Kidney capillary endothelial cell (primary cell): ENCODE results near the gene PDE11A.
A peak's percentile ranks its signal among the peaks of the same experiment; 100 is the strongest.
"Not testable (repeated sequence)": the region's sequence is repeated elsewhere in the genome, so short reads cannot be mapped to it uniquely, and the experiment has no call there.

ENCODE experiments used
- DNase-seq: peaks from one replicate; pipeline ENCODE4 v3.0.0-alpha.2; 2018; ENCODE audit warnings: low spot score

The PDE11A gene

DNA sequence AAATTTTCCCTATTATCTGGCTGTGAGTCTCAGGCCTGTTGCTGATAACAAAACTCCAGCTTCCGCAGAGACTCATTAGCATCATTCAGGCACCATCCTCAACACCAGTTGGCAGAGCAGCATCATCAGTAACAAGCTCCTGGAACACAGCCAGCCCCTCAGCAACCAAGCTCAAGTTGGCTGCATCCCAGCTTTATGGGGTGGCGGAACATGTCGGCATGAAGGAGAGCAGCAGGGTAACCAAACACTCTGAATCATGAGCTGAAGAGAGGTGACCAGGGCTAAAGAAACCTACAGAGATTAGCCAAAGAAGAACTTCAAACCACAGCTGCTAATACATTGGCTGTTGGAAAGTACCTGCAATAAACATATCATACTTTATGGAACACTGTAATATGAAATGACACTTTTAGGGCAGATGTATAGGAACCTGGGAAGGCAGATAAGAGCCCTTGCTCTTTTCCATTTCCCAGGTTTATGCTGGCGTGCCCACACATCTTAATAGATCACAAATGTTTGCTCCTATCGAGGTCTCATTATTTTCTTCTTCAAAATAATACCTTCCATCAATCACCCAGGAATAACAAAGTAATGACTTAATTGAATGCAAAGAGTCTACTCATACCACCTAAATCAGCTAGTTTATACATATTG, 63.8 kb downstream of the PDE11A start:
- no peak for DNase-seq

DNA sequence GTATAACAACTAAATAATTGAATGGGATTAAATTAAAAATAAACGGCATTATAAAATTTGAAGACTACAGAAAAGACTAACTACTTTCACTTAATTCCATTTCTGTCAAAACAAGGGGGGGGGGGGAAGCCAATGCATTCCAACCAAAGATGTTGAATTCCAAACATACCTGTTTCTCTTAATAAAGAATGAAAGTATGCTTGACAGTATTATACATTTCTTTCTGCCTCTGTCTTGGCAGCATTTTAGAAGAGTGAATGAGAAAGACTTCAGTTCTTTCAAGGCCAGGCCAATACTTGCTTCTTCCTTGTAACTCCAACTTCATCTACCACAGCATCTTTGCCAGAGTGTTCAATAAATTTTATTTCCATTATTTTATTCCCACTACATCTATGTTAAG, 65.9 kb downstream of the PDE11A start:
- DNase-seq, result no peak

DNA sequence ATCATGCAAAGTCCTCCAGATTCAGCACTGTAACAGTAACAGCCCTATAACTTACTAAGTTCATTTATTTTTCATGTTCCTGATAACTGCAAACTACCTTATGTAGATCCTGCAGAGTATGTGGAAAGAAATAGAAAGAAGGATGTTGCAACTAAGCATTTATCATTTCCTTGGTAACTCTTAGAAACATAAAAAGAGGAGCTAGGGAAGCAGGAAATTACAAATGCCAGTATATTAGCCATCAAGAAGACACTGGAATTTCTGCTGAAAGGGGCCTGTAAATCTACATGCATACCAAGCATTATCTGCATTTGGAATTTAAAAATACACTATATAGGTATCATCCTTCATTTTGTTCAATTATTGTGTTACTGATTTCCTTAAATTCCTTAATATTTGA, 66.8 kb downstream of the PDE11A start:
- DNase-seq, result no peak

DNA sequence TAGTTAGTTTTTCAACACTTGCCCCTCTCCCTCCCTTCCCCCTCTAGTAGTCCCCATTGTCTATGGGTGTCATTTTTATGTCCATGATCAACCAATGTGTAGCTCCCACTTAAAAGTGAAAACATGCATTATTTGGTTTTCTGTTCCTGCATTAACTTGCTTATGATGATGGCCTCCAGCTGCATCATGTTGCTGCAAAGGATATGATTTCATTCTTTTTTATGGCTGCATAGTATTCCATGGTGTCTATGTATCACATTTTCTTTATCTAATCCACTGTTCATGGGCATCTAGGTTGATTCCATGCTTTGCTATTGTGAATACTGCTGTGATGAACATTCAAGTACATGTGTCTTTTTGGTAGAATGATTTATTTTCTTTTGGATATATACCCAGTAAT, 70.5 kb downstream of the PDE11A start:
- DNase-seq, result no peak

DNA sequence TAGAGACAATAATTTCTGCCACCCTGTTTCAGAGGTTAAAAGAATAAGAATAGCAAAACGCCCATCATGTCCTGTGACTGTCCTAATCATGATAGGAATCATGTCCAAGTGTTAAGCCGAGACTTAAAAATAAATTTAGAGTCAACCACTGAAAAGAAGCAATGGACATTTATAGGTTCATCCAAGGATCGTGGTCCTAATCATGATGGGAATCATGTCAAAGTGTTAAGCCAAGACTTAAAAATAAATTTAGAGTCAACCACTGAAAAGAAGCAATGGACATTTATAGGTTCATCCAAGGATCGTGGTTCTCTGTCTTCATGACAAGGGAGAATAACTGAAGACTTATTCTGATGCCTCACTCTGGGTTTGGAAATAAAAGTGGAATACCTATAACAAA, 73.6 kb downstream of the PDE11A start:
- no peak for DNase-seq

DNA sequence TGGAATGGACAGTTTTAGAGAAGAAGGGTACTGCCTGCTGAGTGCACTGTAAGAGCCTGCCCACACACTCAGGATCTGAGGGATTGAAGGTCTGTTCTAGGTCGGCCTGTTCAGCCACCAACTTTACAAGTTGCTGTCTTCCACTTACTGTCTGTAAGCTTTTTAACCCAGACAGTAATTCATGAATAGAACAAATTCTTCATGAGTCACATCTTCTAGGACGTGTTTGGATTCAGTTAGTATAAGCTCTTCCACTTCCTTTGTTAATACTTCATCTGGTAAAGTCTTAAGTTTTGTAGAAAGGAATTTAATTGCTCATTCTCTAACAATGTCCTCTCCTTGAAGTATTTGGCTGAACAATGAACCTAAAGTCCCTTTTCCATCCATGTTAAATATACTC, 74.6 kb downstream of the PDE11A start:
- DNase-seq, result peak; percentile 63

DNA sequence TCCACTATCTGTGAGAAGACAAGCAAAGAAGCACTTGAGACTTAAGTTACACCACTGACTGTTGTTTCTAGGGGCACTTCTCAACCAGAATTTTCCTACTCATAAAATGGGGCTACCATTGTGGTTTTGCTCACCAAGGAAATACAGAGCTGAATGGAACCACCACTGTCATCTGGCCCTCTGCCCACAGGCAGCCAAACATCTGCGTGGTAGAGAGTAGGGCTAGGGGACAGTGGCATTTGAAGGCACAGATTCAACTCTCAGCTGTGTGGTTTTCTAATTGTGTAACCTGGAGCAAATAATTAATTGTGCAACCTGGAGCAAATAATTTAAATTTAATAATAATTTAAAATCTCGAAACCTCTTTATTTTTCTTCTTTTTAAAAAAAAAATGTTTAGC, 79.6 kb downstream of the PDE11A start:
- no peak for DNase-seq

DNA sequence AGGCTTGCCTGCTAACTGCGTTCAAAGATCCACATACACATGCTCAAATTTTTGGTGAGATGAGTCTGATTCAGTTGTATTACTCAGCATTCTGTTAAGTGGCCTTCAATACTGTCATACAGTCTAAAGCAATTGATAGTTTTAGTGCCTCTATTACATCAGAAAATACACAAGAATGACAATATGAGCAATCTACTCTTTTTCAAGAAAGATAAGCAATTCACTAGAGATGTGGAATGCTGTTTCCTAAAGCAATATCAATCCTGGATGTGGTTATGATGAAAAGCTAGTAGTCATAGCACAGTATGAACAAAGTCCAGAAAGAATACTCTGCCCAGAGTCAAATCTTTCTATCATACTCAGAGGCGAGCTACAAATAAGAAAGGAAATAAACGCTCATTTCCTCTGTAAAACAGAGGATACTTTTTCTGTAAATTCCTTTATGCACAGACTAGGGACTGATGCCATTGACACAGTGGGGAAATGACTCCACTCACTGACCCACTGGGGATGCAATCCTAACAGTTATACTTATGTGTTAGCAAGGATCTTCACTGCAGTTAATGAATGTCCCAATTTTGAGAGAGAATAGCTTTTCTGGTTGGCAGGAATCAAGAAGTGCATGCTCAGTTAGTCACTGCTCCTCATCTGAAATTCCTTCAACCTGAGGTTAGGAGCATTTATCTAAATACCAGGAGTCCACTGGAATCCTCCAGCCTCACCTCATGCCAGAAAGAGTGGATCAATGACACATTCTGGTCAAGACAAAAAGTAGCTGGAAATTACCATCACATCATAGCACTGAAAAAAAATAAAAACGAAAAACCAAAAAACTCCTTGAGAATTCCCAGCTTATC, 83.3 kb downstream of the PDE11A start:
- peak; percentile 42 for DNase-seq

DNA sequence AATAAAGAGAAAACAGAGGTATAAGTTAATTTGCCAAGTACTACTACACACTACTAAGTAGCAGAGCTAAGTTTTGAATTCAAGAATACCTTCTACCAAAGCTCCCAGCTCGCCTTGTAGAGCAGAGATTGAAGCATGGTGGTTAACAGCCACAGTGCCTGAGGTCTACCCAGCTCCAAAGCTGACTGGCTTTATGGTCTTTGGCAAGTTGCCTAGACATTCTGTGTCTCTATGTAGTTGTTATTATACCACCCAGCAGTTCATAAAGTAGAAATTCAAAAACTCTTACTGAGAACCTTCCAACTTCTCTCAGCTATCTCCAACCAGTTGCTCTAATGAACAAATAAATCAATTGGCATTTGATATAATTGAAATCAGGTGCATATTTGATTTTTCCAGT, 87.8 kb downstream of the PDE11A start:
- no peak for DNase-seq

DNA sequence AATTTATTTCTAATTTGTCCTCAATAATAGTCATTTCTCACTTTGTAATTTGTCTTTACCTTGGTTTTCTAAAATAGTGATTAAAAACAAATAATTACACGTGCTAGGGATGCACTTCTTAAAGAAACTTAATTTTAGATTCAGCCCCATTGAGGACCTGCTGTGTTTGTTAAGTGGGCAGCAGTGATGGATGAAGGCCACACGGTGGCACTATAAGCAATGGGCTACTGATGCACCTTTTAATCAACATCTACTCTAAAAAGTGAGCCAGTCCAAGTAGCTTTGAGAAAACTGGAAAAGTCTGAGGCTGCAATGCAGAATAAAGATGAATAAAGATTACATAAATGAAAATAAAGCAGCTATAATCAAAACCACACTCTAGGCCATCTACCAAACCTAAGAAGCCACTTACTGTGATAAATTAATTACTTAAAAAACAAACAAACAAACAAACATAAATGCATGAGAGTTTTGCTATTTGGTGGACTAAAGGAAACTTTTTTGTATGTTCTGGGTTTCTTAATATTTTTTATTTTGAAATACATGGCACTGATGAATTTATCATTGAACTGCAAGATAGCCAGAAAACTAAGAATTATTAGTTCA, 89.3 kb downstream of the PDE11A start:
- peak; percentile 47 for DNase-seq

DNA sequence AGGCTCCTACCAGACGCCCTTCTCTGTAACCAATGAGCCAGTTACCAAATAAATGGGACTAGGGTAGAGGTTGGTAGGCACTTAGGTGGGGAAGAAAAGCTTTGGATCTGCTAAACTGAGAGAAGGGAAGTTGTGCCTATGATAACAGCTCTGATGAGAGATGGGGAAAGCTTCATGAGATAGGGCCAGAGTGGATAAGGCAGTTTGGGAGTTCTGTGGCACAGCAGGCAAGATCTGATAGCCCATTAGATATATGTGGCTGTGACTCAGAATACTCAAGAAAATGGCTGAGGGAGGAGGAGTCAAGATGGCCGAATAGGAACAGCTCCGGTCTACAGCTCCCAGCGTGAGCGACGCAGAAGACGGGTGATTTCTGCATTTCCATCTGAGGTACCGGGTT, 99.8 kb downstream of the PDE11A start:
- DNase-seq, result no peak

DNA sequence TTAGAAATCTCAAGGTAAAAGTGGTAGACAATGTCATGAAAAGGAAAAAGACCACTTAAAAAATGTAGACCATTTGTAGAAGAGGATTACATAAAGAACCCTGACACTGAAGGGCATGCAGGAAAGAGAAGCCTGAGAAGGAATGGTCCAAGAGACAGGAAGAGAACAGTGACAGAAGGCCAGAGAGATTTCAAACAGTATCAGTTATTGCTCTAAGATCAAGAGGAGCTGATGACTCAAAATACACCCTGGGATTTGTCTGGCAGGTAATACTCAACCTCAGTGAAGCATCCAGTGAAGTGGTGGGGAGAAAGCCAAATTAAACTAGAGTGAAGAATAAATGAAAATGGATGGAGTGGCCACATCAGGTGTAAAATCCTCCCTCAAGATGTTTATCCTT, 100.5 kb downstream of the PDE11A start:
- DNase-seq, result no peak

DNA sequence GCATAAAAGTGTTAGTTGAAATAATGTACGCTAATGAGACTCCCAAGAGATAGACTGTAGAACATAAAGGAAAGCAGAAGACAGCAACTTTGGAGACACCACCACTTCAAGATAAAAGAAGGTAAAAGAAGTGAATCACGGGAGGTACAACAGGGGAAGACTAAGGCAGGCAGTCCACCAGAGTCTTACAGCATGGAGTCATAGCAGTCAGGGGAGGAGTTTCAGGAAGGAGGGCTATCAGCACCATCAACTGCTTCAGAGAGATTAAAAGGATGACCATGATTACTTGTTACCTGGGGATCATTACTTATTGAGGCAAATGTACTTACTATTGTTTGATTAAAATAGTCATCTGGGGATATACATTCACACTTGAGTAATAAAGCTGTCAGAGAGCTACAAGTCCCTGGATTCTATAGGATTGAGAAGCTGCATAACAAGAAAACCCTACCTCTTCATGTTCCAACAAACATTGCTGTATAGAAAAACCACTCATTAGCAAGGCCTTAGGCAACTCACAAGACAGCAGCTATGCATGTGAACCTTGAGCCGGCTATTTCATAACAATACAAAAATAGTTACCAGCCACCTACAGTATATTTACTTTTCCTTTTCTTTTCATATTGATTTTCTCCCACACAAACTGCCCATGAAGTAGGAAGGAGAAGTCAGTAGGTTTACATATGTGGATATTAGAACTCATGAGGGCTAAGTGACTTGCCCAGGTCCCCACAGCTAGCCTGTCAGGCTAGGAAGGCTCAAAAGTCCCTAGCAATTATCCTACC, 101.7 kb downstream of the PDE11A start:
- no peak for DNase-seq

DNA sequence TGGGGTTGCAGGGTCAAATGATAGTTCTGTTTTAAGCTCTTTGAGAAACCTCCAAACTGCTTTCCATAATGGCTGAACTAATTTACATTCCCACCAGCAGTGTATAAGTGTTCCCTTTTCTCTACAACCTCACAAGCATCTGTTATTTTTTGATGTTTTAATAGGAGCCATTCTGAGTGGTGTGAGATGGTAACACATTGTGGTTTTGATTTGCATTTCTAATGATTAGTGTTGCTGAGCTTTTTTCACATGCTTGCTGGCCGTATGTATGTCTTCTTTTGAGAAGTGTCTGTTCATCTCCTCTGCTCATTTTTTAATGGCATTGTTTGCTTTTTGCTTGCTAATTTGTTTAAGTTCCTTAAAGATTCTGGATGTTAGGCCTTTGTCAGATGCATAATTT, 107.7 kb downstream of the PDE11A start:
- DNase-seq, result no peak

DNA sequence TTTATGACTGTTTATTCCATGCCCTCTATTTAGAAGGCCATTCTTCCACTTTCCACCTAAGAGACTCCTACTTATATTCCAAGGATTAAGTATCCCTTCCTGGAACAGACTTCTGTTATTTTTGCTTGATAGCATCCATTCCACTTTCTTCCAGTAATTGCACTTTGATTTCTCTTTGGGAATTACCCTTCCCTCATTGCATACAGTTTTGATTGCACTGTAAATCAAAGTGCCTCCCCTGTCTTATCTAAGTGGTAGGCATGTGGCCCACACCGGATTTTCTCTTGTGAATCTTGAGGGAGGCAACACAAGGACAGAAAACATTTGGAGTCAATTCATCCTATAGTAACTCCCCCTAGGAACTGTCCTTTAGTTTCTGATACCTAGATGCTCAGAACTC, 120.4 kb downstream of the PDE11A start:
- no peak for DNase-seq

DNA sequence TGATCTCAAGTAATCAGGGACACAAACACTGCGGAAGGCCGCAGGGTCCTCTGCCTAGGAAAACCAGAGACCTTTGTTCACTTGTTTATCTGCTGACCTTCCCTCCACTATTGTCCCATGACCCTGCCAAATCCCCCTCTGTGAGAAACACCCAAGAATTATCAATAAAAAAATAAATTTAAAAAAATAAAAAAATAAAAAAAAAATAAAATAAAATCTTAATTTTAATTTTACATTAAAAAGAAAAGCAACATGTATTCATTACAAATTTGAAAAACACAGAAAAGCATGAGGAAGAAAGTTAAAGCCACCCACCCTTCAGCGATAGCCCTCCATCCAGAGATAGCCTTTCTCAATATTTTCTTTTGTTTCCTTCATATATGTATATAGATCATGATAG, 125.0 kb downstream of the PDE11A start:
- not testable (repeated sequence) for DNase-seq

DNA sequence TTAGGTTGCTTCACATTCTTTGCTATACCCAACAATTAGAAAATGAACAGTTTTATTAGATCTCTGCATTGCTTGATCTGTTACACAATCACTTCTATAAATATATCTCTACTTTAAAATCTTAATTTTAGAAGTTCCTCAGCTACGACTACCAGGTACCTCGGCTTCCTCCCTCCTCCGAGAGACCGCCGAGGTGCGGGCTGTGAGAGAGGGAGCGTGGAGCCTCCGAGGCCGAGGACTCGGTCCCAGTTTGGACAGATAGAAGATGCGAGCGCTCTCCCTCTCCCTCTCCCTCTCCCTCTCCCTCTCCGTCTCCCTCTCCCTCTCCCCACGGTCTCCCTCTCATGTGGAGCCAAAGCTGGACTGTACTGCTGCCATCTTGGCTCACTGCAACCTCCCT, 128.0 kb downstream of the PDE11A start:
- not testable (repeated sequence) for DNase-seq

DNA sequence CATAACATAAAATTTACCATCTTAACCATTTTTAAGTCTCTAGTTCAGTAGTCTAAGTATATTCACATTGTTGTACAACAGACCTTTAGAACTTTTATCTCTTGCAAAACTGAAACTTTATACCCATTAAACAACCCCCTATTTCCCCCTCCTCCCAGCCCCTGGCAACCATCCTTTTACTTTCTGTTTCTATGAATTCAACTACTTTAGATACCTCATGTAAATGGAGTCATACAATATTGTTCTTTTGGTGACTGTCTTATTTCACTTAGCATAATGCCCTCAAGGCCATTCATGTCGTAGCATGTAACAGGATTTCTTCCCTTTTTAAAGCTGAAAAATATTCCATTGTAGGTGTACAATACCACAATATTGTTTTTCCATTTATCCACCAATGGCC, 129.8 kb downstream of the PDE11A start:
- no peak for DNase-seq

DNA sequence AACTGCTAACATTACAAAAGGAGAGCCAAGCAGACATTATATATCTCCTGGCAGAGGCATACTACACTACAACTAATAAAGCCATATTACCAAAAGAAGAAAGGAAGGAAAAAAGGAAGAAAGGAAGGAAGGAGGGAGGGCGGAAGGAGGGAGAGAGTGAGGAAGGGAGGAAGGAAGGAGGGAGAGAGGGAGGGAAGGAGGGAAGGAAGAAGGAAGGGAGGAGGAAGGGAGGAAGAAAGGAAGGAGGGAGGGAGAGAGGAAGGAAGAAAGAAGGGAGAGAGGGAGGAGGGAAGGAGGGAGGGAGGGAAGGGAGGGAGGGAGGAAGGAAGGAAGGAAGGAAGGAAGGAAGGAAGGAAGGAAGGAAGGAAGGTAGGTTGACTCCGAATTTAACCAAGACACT, 133.4 kb downstream of the PDE11A start:
- no peak for DNase-seq

DNA sequence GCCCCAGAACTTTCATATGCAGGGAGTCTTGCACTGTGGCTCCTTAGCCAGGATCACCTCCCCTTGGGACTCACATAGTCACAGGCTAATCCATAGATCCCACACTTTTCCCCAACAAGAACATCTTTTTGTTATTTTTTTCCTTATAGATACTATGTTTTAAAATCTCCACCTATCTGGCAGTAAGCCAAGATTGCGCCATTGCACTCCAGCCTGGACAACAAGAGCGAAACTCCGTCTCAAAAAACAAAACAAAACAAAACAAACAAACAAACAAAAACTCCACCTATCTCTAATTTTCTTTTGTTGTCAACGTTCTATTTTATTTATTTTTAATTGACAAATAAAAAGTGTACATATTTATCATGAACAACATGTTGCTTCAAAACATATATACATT, 141.7 kb downstream of the PDE11A start:
- no peak for DNase-seq

DNA sequence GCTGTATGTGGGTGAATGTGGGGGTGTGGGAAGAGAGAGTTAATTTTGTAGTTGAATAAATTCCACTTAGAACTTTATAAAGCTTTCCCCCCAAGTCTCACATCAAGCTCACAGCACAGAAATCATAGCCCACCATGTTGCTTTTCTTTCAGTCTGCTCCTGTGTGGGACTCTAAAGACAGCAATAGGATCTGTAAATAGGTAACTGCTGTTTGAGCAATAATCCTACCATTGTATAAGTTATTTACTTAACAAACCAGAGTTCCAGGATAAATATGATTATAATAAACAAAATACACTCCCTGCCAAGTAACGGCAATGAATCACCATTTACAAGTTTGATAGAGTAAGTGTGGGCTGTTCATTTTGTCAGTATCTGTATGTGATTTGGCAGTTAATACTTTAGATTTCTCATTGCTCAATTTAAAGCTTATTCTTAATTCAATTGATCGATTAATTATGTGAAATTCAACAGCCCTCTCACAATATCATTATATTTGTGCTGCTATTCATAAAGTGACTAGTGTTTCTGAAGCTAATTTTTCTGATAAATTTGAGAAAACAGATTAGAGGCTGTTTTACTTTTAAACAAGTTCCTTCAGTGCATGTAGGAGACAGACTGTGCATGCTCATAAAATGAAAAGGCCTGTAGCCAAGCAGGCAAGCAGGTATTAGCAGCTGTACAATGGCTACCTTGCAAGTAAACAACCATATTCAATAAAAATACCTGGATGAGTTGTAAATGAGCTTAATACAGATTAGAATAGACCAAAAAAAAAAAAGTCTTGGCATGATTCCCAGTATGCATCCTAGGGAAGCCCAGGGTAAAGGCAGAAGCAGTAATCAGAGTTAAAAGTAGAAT, 142.7 kb downstream of the PDE11A start:
- DNase-seq, result no peak

DNA sequence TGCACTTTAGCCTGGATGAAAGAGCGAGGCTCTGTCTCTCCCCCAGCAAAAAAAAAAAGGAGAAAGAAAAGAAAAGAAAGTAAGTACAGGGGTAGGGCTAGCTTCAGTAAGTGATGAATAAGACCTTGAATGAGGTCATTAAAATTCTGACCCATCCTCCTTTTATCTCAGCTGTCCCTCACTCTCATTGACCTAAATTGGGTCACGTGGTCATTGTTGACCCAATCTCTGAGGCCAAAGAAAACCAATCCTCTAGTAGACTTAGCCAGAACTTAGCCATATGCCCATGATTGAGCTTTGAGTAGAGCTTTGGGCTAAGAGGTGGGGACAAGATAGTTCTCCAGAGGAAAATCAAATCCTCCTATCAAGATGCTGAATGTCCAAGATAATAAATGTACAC, 149.3 kb downstream of the PDE11A start:
- no peak for DNase-seq
